NCI-H146 treated with DMSO at 0.1 percent for 48 hours (cell line): Measurements from ENCODE around the gene MARCHF4.
"Not testable (repeated sequence)": the region's sequence is repeated elsewhere in the genome, so short reads cannot be mapped to it uniquely, and the experiment has no call there.

Source experiments
- DNase-seq: peaks from one replicate; lab custom pipeline; 2025; ENCODE audit not compliant: unreplicated experiment; lab: John Stamatoyannopoulos, UW

Gene MARCHF4

DNA sequence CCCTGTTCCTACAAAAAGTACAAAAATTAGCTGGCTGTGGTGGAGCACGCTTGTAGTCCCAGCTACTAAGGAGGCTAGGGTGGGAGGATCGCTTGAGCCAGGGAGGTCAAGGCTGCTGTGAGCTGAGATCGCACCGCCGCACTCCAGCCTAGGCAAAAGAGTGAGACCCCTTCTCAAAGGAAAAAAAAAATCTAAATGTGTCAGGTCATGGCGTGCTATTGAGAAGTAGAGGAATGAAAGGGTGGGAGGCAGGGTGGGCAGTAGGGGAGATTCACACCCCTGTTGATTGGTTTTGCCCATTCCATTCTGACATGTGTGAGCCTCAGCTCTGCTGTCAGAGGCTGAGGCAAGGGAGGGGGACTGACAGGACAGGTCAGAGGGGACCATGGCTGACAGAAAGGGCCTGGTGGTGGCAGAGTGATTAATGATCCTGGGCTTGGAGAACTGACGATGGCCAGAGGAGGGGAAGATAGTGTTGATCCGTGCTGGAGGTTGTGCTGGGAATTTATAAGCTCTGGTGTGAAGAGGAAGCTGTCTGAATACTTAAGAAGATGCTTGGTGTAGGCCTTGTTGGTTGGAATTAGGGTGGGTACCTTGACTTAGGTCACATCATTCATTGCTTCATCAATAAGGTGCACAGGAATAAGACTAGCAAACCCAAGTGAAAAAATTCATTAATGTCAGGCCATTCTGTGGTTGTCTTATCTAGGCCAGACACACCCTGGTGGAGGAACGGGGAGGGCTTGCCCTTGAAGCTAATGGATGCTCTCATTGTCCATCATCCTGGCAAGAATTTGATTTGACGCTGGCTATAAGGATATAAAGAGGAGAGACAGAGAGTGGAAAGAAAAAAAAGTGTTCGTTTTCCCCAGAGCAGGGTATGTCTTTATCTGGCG lies 20.9 kb upstream of the MARCHF4 start:
- no peak for DNase-seq

DNA sequence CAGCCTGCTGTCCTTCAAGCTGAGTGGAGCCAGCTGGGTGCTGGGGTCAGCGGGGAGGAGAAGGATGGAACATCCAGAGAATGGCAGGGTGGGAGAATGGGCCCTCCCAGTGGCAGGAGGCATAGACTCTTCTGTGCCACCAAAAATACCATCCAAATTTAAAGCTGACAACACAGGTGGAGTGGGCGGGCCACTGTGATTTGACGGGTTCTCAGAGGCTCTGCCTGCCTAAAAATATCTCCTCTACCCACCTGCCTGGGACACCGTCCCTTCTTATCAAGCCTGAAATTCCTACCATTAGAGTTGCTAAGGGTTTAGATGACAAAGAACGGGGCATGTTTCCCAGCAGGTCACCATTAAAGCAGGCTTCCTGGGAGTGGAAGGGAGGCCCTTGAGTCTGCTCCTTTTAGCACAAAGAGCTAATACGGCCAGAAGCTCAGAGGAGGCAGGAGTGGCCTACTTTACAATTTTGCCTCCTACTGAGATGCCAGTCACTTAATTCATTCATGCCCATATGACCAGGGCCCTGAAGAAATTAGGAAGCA lies 19.8 kb upstream of the MARCHF4 start:
- DNase-seq, result no peak

DNA sequence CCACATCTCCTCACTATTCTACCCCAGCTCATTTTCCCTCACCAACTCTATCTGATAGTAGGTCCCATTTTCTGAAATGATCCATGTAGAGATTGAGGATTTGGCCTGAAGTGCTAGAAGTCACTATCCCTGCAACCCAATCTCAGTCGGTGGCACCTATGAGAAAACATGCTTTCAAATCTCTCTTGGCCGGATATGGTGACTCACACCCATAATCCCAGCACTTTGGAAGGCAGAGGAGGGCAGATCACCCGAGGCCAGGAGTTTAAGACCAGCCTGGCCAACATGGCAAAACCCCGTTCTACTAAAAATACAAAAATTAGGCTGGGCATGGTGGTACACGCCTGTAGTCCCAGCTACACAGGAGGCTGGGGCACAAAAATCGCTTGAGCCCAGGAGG lies 19.1 kb upstream of the MARCHF4 start:
- DNase-seq, result no peak

DNA sequence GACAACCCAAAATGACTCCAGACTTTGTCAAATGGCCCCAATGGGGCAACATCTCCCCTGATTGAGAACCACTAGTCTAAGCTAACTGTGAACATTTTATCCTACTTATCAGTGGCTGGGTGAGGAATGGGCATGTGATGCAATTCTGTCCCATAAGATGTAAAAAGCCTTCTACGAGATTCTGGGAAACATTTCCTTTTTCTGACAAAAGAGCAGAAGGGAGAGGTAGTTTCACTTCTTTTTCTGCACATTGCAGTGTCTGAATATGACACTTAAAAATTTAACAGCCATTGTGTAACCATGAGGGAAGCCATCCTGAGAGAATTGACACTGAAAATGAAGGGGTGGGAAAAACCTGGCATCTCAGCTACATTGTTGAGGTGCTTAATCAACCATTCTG lies 17.3 kb upstream of the MARCHF4 start:
- DNase-seq, result no peak

DNA sequence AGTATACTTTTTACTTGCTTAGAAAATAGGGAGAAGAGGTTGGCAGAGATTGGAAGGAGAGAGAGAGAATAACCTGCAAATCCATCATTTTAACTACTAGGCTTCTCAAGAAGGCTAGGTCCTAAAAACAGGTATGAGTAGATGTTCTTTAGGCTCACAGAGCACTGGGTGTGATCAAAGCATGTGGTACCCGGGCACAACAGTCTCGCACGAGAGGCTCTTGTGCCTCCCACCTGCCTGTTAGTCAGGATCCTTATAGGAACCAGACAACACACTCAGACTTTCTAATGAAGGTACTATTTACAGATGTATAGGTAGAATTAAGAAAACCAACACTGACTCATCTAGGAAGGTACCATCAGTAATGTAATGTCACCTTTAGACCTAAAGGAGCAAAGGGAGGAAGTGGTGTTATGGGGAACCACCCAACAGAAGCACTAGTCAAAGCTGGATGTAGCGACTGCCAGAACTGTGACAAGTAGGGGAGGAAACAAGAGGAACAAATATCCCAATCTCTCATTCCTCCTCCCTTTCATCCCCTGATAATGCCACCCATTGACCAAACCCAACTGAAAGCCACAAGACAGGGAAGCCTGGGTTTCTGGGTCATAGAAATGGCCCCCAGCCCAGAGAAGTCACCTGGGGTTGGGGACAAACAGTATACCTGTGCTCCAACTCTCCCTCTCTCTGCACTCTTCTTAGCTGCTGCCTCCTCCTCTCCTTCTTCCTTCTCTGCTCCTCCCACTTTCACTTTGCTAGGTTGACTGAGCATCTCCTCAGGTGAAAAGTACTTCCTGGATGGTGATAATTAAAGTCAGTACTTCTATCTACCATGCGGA lies 16.0 kb upstream of the MARCHF4 start:
- DNase-seq, result no peak

DNA sequence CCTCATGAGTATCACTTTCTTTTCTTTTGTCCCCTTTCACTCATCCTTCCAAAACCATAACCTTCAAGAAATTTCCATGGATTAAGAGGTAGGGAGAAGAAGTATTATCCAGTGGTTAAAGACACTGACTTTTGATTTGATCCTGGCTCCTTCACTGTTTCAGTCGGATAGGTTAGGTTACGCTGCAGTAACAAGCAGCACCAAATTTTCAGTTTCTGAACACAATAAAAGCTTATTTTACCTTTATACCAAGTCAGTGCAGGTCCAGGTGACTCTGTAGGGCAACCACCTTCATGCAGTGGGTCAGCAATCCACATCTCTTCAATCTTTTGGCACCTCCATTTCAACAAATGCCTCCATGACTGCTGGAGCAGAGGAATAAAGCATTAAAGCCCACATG lies 15.0 kb upstream of the MARCHF4 start:
- no peak for DNase-seq

DNA sequence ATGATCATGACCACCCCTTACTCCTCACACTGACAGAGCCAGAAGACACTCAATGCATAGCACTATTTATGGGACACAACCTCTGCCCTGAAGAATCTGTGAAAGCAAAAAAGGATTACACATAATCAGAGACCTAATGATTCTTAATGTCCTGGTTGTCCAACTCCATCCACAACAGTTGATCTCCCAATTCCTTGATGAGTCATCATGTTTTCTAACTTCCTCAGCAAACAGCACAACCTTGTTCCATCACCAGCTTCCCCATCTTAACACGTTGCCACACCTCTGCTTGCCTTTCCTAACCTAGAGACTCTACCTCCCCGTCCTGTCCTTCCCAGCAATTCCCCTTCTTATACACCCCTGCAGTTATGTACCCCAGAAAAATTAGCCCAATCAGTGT lies 13.2 kb upstream of the MARCHF4 start:
- DNase-seq, result no peak

DNA sequence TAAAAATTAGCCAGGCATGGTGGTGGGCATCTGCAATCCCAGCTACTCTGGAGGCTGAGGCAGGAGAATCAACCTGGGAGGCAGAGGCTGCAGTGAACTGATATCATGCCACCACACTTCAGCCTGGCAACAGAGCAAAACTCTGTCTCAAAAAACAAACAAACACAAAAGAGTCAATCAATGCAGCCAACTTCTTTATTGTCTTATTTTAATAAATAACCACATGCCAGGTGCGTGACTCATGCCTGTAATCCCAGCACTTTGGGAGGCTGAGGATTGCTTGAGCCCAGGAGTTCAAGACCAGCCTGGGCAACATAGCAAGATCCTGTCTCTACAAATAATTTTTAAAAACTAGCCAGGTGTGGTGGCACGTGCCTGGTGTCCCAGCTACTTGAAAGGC lies 12.1 kb upstream of the MARCHF4 start:
- not testable (repeated sequence) for DNase-seq

DNA sequence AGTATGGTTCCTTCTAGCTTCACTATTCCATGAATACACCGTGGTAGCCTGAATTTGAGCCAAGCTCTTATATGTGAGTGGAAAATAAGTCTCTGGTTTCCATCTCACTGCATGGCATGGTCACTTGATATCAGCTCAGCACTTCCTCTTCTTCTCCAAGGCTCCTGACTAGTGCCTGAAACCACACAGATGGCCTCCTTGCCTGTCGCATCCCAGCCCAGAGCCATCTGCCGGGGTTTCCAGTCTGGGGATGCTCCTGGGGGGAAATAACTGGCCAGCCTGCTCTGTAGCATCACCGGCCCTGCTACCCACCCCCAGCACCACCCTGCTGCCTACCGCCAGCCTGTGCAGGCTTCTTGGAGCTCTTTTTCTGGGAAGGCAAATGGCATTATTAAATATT lies 7.7 kb upstream of the MARCHF4 start:
- DNase-seq, result no peak

DNA sequence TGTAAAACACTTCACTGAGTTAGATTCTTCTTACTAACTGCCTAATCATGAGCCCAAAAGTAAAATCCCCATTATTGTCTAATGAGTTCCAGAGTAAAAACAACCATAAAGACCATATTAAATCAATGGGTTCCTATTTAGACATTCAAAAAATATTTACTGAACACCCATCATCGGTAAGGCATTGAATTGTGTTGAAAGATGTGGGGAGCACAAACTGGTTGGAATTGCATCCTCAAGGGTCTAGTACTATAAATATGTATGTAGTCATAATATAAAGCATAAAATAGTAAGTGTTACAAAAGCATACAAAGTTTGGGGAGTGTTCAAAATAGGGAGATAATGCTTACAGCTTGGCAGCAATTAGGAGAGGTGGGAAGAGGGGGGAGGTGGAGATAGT lies 3.0 kb upstream of the MARCHF4 start:
- DNase-seq, result no peak

DNA sequence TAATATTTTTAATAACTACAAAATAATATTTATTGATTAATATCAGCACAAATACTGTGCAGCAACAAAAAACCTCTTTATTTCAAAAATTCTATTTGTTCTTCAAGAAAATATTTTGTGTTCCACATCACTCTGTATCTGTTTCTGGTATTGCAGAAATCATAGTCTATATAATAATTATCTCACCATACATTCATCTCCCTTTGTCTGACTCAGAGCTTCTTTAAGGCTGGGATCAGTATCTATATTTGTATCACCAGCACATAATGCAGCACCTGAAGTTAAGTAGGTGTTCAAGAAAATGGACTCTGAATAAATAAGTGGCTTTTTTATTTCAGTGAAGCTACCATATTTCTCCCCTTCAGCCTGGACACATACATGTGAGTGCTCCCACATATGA lies 1.6 kb upstream of the MARCHF4 start:
- no peak for DNase-seq

DNA sequence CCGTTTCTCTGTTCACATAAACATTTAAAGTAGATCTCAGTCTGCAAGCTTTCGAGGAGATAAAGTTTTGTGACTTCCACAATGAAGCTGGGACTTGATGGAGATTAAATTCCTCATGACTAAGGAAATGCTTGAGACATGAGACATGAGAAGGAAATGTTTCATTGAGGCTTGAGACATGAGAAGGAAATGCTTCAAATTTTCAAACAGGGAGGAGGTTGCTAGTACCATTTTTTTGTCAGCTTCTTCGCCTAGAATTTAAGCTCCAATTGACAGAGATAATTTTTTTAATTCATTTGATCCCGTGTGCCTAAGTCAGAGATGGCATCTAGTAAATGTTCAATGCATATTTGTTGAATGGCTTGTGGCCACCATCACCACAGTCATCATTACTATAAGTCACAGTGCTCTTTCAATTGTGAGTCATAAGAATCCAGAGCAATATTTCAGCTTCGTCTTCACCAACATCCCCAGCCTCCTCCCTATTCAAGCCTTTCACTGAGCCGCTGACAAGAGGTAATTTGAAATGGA lies 543 bp upstream of the MARCHF4 start:
- no peak for DNase-seq

DNA sequence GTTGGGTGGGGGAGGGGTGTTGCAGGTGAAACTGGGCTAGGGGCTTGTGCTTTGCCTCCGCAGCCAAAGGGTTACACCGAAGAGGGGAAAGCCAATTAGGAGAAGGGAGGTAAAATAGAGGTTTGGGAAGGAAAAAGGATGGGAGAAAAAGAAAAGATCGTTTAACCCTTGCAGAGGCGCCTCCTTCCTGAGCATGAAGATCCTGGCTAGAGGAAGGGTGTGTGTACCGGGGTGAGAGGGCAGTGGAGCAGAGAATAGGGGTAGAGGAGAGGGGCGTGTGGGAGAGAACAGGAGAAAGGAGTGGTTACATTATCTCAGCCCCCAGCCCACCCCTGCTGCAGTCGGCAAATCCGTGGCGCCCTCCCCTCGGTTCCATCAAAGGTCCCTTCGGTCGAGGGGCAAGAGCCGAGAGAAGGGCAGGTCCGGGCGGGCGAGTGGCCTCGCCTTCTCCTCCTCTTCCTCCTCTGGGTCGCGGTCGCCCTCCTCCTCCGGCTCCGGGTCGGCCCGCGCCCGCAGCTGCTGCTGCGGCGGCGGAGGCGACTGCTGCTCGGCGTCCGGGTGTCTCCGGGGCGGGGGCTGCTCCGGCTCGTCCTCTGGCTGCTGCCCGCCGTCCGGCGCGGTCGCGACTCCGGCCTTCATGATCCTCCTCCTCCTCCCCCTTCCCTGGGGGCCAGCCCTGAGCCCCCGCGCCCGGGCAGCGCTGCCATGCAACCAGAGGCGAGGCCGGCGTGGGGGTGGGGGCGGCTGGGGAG lies 1.1 kb downstream of the MARCHF4 start:
- no peak for DNase-seq

DNA sequence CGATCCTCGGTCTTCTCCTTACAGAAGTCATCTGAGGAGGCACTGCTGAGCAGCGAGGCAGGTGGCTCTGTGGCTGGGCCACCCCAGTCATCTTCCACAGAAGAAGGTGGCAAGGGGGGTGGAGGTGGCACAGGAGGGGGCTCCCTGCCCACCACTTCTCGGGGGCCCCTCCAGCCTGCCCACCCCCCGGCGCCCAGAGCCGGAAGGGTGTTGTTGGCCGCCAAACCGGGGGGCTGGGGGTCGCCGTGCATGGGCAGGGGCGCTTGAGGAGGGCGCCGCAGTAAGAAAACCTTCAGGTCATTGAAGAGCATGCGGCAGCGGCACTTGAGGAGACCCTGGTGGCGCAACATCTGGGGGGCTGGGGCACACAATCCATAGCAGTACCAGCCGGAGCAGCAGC lies 2.5 kb downstream of the MARCHF4 start:
- DNase-seq, result no peak

DNA sequence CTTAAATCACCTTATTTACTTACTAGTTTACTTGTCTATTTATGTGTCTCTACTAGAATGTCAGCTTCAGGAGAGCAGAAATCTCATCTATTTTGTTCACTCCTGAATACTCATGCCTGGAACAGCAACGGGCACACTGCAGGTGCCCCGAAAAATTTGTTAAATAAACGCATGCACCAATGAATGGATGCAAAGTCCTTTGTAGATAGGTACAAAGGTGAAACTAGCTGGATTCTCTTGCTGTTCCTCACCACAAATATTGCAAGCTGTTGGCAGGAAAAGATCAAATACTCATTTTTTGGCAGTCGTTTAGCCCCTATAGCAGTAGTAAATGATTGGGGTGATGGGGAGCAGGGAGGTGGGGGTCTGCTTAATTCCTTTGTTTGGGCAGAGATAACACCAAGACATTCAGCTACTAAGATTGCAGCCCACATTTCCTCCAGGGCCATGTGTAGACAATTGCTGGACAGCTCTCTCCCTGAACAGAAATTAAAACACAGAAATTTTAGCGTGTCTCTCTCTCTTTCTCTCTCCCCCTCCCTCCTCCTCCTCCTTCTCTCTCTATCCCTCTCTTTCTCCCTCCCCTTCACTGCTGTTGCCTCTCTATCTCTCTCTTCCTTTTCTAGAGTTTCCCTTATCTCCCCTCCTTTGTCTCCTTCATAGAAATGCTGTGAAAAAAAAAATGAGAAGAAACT lies 5.4 kb downstream of the MARCHF4 start:
- DNase-seq, result no peak

DNA sequence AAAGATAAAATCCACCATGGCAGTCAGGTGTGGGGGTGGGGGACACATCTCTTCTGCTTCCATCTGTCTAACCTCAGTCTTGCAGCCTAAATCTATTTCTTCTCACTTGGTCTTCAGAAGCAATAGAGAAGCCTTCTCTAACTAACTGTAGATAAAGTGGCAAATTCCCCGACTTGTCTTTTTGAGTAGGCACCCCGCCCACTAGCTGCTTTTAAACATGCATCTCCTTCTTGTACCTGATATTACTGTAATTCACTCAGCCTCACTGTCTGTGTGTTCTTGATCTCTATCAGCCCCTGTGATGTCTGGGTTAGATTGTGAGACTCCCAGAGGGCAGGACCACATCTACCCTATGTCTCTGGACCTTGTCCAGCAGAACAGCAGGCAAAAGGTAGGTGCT lies 6.8 kb downstream of the MARCHF4 start:
- no peak for DNase-seq

DNA sequence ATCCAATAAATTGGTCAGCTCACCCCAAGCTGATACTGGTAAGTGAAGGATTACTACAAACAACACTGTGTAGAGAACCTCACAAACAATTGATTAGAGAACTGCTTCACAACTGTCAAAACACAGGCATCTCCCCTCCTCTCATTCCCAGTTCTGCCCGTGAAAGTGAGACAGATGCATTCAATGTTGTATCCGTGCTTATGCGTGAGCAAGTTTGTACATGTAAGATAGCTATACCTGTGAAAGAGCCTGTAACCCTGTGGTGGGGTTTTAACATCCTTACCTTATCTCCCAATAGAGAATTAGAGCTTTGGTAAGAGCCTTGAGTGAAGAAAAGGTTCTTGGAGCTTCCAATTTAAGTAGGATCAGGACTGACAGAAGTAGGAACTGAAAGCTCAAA lies 9.1 kb downstream of the MARCHF4 start:
- DNase-seq, result no peak

DNA sequence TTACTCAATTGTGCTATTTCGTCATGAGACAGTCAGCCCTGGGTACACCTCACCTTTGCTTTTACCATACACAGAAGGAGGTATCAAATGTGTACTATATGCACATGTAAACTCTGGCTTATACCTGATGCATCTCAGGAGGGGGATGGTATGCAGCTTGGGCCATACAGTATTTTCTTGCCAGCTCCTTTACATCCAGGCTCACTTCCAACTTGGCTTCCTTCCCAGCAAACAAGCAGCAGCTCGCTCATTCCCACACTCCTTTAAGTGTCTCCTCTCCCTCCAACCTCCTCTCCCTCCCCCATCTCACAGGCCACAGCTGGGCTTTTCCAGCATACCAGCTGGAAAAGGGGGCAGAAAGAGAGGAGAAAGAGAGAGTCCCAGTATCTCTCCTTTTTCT lies 9.6 kb downstream of the MARCHF4 start:
- no peak for DNase-seq

DNA sequence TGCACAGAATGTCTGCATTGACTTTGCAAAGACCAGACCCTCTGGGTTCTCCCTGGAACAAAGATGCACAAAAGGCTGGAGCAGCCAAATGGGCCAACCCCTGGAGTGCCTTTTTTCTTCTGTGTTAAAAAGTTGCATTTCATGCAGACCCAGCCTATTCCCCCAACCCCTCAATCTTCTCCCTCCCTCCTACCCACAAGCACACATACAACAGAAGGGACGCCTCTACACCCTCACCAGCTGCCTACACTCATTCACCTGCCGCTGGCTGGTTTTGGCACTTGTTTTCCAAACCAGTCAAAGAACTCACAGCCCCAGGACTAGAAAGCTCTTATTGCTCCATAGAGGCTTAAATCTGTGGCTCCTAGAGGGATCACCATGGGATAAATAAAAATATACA lies 16.6 kb downstream of the MARCHF4 start:
- no peak for DNase-seq

DNA sequence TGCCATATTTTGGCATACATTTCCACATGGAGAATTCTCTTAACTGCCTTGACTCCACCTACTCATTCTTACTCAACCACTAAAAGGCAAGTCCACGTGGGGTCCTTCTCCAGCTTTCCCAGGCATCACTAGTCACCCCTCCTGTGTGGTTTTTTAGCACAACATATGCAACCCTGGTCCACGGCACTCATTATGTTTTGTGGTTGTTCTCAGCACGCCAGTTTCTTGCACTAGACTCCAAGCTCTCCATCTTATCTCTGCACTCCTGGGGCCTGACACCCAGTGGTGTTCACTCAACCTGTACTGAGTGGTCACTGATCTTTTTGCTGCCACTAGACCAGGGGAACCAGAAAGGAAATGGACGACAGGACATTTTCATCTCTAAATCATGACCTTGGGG lies 18.0 kb downstream of the MARCHF4 start:
- no peak for DNase-seq
